ENCODE results near the gene HSPA1L.
"Not testable (repeated sequence)": the region's sequence is repeated elsewhere in the genome, so short reads cannot be mapped to it uniquely, and the experiment has no call there.

Gene HSPA1L

DNA sequence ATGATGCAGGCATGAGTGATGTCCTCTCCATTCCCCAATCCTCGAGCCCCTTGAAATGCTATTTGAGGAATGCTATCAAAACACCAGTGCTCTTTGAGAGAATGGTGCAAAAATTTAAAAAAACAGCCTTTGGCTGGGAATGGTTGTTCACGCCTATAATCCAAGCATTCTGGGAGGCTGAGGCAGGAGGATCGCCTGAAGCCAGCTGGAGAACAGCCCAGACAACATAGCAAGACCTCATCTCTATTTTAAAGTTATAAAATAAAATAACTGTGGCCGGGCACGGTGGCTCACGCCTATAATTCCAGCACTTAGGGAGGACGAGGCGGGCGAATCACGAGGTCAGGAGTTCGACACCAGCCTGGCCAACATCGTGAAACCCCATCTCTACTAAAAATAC is 15.3 kb downstream of the HSPA1L start:
- TF ChIP-seq, protein P1, sequence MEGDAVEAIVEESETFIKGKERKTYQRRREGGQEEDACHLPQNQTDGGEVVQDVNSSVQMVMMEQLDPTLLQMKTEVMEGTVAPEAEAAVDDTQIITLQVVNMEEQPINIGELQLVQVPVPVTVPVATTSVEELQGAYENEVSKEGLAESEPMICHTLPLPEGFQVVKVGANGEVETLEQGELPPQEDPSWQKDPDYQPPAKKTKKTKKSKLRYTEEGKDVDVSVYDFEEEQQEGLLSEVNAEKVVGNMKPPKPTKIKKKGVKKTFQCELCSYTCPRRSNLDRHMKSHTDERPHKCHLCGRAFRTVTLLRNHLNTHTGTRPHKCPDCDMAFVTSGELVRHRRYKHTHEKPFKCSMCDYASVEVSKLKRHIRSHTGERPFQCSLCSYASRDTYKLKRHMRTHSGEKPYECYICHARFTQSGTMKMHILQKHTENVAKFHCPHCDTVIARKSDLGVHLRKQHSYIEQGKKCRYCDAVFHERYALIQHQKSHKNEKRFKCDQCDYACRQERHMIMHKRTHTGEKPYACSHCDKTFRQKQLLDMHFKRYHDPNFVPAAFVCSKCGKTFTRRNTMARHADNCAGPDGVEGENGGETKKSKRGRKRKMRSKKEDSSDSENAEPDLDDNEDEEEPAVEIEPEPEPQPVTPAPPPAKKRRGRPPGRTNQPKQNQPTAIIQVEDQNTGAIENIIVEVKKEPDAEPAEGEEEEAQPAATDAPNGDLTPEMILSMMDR (conservative IDR thresholded peaks at IDR 0.05; ENCODE audit: low read depth, low read length), result no peak
- no peak overlapping the region for H3K4me3 ChIP-seq (ENCODE audit: low read depth, low read length)
- DNase-seq (ENCODE audit: low read depth), result no peak

- TF ChIP-seq, protein P1 (conservative IDR thresholded peaks at IDR 0.05; ENCODE audit: low read depth, low read length), result no peak
- no peak for DNase-seq (ENCODE audit: low read depth)
- H3K4me3 ChIP-seq (ENCODE audit: low read depth, low read length), result no peak overlapping the region
Measured at GRCh38 chr6:31797588-31797987, 17.5 kb downstream of the HSPA1L start.

DNA sequence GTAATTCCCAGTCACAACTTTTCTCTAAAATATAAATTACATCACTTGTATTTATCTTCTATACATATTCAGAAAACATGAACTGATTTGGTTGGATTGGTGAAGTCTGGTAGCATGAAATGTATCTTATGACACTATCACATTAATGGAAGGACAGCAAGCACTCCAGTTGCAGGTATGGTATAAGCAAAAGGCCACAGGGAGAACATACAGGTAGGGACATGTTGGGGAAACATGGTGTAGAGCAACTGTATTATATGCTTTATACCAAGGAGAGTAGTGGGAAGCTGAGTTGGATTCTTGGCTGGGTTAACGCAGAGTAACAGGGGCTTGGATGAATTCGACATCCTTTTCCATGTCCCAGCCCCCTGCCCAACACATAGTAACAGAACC is 18.1 kb downstream of the HSPA1L start:
- H3K4me3 ChIP-seq (ENCODE audit: low read depth, low read length), result no peak overlapping the region
- TF ChIP-seq, protein P1 (conservative IDR thresholded peaks at IDR 0.05; ENCODE audit: low read depth, low read length), result no peak
- DNase-seq (ENCODE audit: low read depth), result no peak

- H3K4me3 ChIP-seq (ENCODE audit: low read depth, low read length), result peak within 1 kb of the TSS; percentile 72
- TF ChIP-seq, protein P1 (conservative IDR thresholded peaks at IDR 0.05; ENCODE audit: low read depth, low read length), result peak; percentile 64
- peak; percentile 91 for DNase-seq (ENCODE audit: low read depth)
Measured at GRCh38 chr6:31795616-31796298, 19.3 kb downstream of the HSPA1L start, which contains the start of gene VARS1. VARS1 (minus strand) TSS chr6:31795752; CDS start chr6:31795217, 535 bp downstream.

- TF ChIP-seq, protein P1 (conservative IDR thresholded peaks at IDR 0.05; ENCODE audit: low read depth, low read length), result no peak
- peak overlapping the region; percentile 72 for H3K4me3 ChIP-seq (ENCODE audit: low read depth, low read length)
- DNase-seq (ENCODE audit: low read depth), result peak; percentile 56
Measured at GRCh38 chr6:31794866-31795615, 20.0 kb downstream of the HSPA1L start.

GRCh38 chr6:31794294-31794865 is 20.7 kb downstream of the HSPA1L start:
- H3K4me3 ChIP-seq (ENCODE audit: low read depth, low read length), result peak overlapping the region; percentile 72
- DNase-seq (ENCODE audit: low read depth), result peak; percentile 61

GRCh38 chr6:31793927-31794245 is 21.2 kb downstream of the HSPA1L start:
- DNase-seq (ENCODE audit: low read depth), result not testable (repeated sequence)
- H3K4me3 ChIP-seq (ENCODE audit: low read depth, low read length), result peak overlapping the region; percentile 72

More at GRCh38 chr6:31794294-31794865, 20.7 kb downstream of the HSPA1L start:
- TF ChIP-seq, protein P1 (conservative IDR thresholded peaks at IDR 0.05; ENCODE audit: low read depth, low read length), result no peak
